SK-N-SH (cell line): ENCODE results near the gene TMEM60. TPM values are rescaled to one million over a fixed set of nuclear protein-coding genes. Genes with fewer than 3 reads are reported as not detected.

ENCODE experiments used
- CTCF ChIA-PET: fragments of 300-600, 350-600 bp; formaldehyde crosslinking; extraction: SDS; loops from one replicate; lab custom pipeline; 2021; lab: Yijun Ruan, JAX
- POLR2A ChIA-PET: fragments of 350-600 bp; sonication (Branson Sonifier 250); formaldehyde crosslinking; extraction: SDS; loops from one replicate; lab custom pipeline; 2020; ENCODE audit warnings: antibody characterized with exemption, inconsistent platforms; lab: Yijun Ruan, JAX
- DNase-seq: peaks from one replicate; pipeline ENCODE4 v3.0.0; 2012
- H2AFZ ChIP-seq: fragments of 200-600 bp; sonication (generic); 2 replicates; pipeline ENCODE4 v1.8.1; 2016; ENCODE audit warnings: antibody characterized with exemption, mild to moderate bottlenecking, low read depth
- H3F3A ChIP-seq: fragments of 200-600 bp; sonication (generic); replicated peaks from 2 replicates; pipeline ENCODE3; 2016; ENCODE audit warnings: antibody characterized with exemption, mild to moderate bottlenecking; ENCODE audit not compliant: insufficient read depth
- H3K27ac ChIP-seq, 2 experiments: fragments of 200-500 bp in 1 of 2; fragments of 200-600 bp in 1 of 2; sonication (Bioruptor generic) in 1 of 2; sonication (generic), shearing (Covaris generic) in 1 of 2; 2 replicates each; pipeline versions ENCODE4 v1.5.1 to v1.6.1; 2014 to 2016; ENCODE audit warnings: low read depth in 2 of 2, inconsistent platforms in 1 of 2, low read length in 1 of 2, mild to moderate bottlenecking in 1 of 2, mixed read lengths in 1 of 2
- H3K27me3 ChIP-seq: fragments of 200-600 bp; sonication (generic), shearing (Covaris generic); 2 replicates; pipeline ENCODE4 v1.6.1; 2016; ENCODE audit warnings: mixed run types; ENCODE audit not compliant: insufficient read depth
- H3K36me3 ChIP-seq, 2 experiments: fragments of 200-500 bp in 1 of 2; fragments of 200-600 bp in 1 of 2; sonication (Bioruptor generic) in 1 of 2; sonication (generic) in 1 of 2; replicated peaks in 1 of 2; 2 replicates each; pipeline versions ENCODE3 to v1.5.1; 2014 to 2016; ENCODE audit warnings: low read length in 1 of 2, mild to moderate bottlenecking in 1 of 2; ENCODE audit not compliant: insufficient read depth in 2 of 2, control insufficient read depth in 1 of 2
- H3K4me1 ChIP-seq, 2 experiments: fragments of 200-500 bp in 1 of 2; fragments of 200-600 bp in 1 of 2; sonication (Bioruptor generic) in 1 of 2; sonication (generic), shearing (Covaris generic) in 1 of 2; 2 replicates each; pipeline versions ENCODE4 v1.5.1 to v1.6.1; 2014 to 2016; ENCODE audit warnings: low read depth in 1 of 2, low read length in 1 of 2, mixed run types in 1 of 2; ENCODE audit not compliant: insufficient read depth in 2 of 2, control insufficient read depth in 1 of 2
- H3K4me2 ChIP-seq: fragments of 200-600 bp; sonication (generic), shearing (Covaris generic); 2 replicates; pipeline ENCODE4 v1.6.1; 2017; ENCODE audit warnings: mixed run types
- H3K4me3 ChIP-seq, 2 experiments: fragments of 200-500 bp in 1 of 2; fragments of 200-600 bp in 1 of 2; sonication (Bioruptor generic) in 1 of 2; sonication (generic), shearing (Covaris generic) in 1 of 2; 2 replicates each; pipeline versions ENCODE4 v1.5.1 to v1.8.1; 2014 to 2016; ENCODE audit warnings: low read depth in 2 of 2, inconsistent platforms in 1 of 2, low read length in 1 of 2, mild to moderate bottlenecking in 1 of 2, mixed read lengths in 1 of 2, moderate library complexity in 1 of 2
- H3K79me2 ChIP-seq: fragments of 200-600 bp; sonication (generic); 2 replicates; pipeline ENCODE4 v1.8.1; 2017; ENCODE audit warnings: mild to moderate bottlenecking; ENCODE audit not compliant: insufficient read depth
- H3K9ac ChIP-seq: fragments of 200-600 bp; sonication (generic); 2 replicates; pipeline ENCODE4 v1.6.1; 2017; ENCODE audit warnings: mixed run types
- H3K9me2 ChIP-seq: fragments of 200-600 bp; sonication (generic); 2 replicates; pipeline ENCODE4 v1.6.1; 2017; ENCODE audit warnings: mixed run types
- H3K9me3 ChIP-seq: fragments of 200-600 bp; sonication (generic); 2 replicates; pipeline ENCODE4 v1.6.1; 2017; ENCODE audit warnings: mixed run types, mild to moderate bottlenecking, moderate library complexity
- H4K20me1 ChIP-seq: fragments of 200-600 bp; sonication (generic); 2 replicates; pipeline ENCODE4 v1.6.1; 2017; ENCODE audit warnings: mild to moderate bottlenecking, mixed run types; ENCODE audit not compliant: insufficient read depth
- CHD2 ChIP-seq: fragments of 150-350 bp; IDR thresholded peaks from 2 replicates; pipeline ENCODE4 v1.6.1; 2018; ENCODE audit warnings: low read length; ENCODE audit not compliant: partially characterized antibody
- ELF1 ChIP-seq: IDR thresholded peaks from 2 replicates; pipeline ENCODE4 v1.4.0; 2012
- FOXJ3 ChIP-seq: sonication (generic); formaldehyde crosslinking; IDR thresholded peaks from 2 replicates; pipeline ENCODE4 v1.5.1; 2020; ENCODE audit warnings: mild to moderate bottlenecking, missing genetic modification reagents
- GABPA ChIP-seq: IDR thresholded peaks from 2 replicates; pipeline ENCODE4 v1.4.0; 2012; ENCODE audit warnings: low read depth, mild to moderate bottlenecking
- IRF3 ChIP-seq: fragments of 150-350 bp; IDR thresholded peaks from 2 replicates; pipeline ENCODE4 v1.6.1; 2016; ENCODE audit warnings: mild to moderate bottlenecking, low read depth, low read length
- MEF2A ChIP-seq: IDR thresholded peaks from 2 replicates; pipeline ENCODE4 v1.4.0; 2012; ENCODE audit warnings: low read depth, borderline replicate concordance
- POLR2AphosphoS5 ChIP-seq: IDR thresholded peaks from 2 replicates; pipeline ENCODE4 v1.6.1; 2012; ENCODE audit warnings: low read depth, low read length
- RAD21 ChIP-seq: IDR thresholded peaks from 2 replicates; pipeline ENCODE4 v1.6.1; 2012; ENCODE audit warnings: mild to moderate bottlenecking, low read length
- RCOR1 ChIP-seq: fragments of 150-350 bp; IDR thresholded peaks from 2 replicates; pipeline ENCODE4 v1.6.1; 2017; ENCODE audit warnings: antibody characterized with exemption, low read length
- SIN3A ChIP-seq: IDR thresholded peaks from 2 replicates; pipeline ENCODE4 v1.6.1; 2012; ENCODE audit warnings: low read depth, mild to moderate bottlenecking, low read length, moderate library complexity, borderline replicate concordance
- SMC3 ChIP-seq: IDR thresholded peaks from 2 replicates; pipeline ENCODE4 v1.6.1; 2012; ENCODE audit warnings: low read depth, low read length, improper control_type of control experiment
- TAF1 ChIP-seq: IDR thresholded peaks from 2 replicates; pipeline ENCODE4 v1.6.1; 2012; ENCODE audit warnings: low read depth, mild to moderate bottlenecking, low read length, moderate library complexity, borderline replicate concordance
- TEAD4 ChIP-seq: IDR thresholded peaks from 2 replicates; pipeline ENCODE4 v1.4.0; 2012; ENCODE audit warnings: mild to moderate bottlenecking, borderline replicate concordance; ENCODE audit not compliant: insufficient read depth
- YY1 ChIP-seq: IDR thresholded peaks from 2 replicates; pipeline ENCODE4 v1.4.0; 2012; ENCODE audit warnings: low read depth, mild to moderate bottlenecking
- WGBS: methylation state at CpG from one replicate; pipeline ENCODE4 v1.1.6; 2017; ENCODE audit warnings: low lambda C conversion rate; 5-methylcytosine and 5-hydroxymethylcytosine counted together
- polyA plus RNA-seq, 3 experiments: library from polyadenylated mRNA; depleted of rRNA; stranded (reverse); fragments of >200 nt; gene quantifications; 2 replicates each; pipeline ENCODE4 v1.2.3, GENCODE V29; 2012
- TF ChIP-seq, protein P1 (sequence below): IDR thresholded peaks from 2 replicates; pipeline ENCODE4 v1.4.0; 2012; ENCODE audit warnings: low read depth, borderline replicate concordance
- TF ChIP-seq, protein P2 (sequence below): IDR thresholded peaks from 2 replicates; pipeline ENCODE4; 2012
- TF ChIP-seq, protein P3 (sequence below): IDR thresholded peaks from 2 replicates; pipeline ENCODE4 v1.4.0; 2012; ENCODE audit warnings: low read depth

TMEM60 gene
- polyA plus RNA-seq, 1 of the 3 experiments (the other 2 are of a cell fraction), result 24.8 TPM

- Histone ChIP-seq H3K36me3 (peaks cover 0 to 36% of the 10 kb centered on the region in 2 experiments), H3K9me3 (peaks cover 38% of the 10 kb centered on the region), H3K9me2 (no peaks in the 10 kb centered on the region), H3K79me2 (peaks cover 83% of the 10 kb centered on the region), H3K4me2 (no peak overlapping the region), H3K4me3 (no peak overlapping the region), H3K9ac (no peak overlapping the region), H3F3A (peaks cover 4% of the 10 kb centered on the region), H4K20me1 (no peaks in the 10 kb centered on the region), H3K4me1 (no peaks in the 10 kb centered on the region), H3K27me3 (no peaks in the 10 kb centered on the region), H2AFZ (no peak overlapping the region), H3K27ac (no peak overlapping the region)
- no CpG with 5 or more reads among the region's 1 CpG for WGBS
- ChIA-PET POLR2A (no interaction called here), CTCF (interaction anchor here (1.4 kb wide), 1 partner anchor 24 kb away, joined by 5 read pairs; the partner anchor contains the start of genes PHTF2 and TMEM60)
- no peak for DNase-seq
- TF ChIP-seq SIN3A (no peak), IRF3 (no peak), RAD21 (no peak), GABPA (no peak), TEAD4 (no peak), MEF2A (no peak), FOXJ3 (no peak), CHD2 (no peak), POLR2AphosphoS5 (no peak), SMC3 (no peak), TAF1 (no peak), RCOR1 (no peak), YY1 (no peak), ELF1 (no peak)
- TF ChIP-seq, protein P1, sequence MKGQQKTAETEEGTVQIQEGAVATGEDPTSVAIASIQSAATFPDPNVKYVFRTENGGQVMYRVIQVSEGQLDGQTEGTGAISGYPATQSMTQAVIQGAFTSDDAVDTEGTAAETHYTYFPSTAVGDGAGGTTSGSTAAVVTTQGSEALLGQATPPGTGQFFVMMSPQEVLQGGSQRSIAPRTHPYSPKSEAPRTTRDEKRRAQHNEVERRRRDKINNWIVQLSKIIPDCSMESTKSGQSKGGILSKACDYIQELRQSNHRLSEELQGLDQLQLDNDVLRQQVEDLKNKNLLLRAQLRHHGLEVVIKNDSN, result no peak
- TF ChIP-seq, protein P2, sequence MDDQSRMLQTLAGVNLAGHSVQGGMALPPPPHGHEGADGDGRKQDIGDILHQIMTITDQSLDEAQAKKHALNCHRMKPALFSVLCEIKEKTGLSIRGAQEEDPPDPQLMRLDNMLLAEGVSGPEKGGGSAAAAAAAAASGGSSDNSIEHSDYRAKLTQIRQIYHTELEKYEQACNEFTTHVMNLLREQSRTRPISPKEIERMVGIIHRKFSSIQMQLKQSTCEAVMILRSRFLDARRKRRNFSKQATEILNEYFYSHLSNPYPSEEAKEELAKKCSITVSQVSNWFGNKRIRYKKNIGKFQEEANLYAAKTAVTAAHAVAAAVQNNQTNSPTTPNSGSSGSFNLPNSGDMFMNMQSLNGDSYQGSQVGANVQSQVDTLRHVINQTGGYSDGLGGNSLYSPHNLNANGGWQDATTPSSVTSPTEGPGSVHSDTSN, result no peak
- TF ChIP-seq, protein P3, sequence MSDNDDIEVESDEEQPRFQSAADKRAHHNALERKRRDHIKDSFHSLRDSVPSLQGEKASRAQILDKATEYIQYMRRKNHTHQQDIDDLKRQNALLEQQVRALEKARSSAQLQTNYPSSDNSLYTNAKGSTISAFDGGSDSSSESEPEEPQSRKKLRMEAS, result no peak
These were observed 24.0 kb upstream of the TMEM60 start for GRCh38 chr7:77822269-77822668.
